Prostate gland (tissue), 2 donors: Measurements from ENCODE around the gene SUN5. TPM values are rescaled to one million over a fixed set of nuclear protein-coding genes. Genes with fewer than 3 reads are reported as not detected.

Experiments used
- DNase-seq: peaks from one replicate; pipeline ENCODE4 v3.0.0-alpha.2; 2019; ENCODE audit warnings: low spot score
- H3K27ac ChIP-seq, 2 donors: fragments of 200-600 bp; sonication (generic); 2 replicates each; pipeline ENCODE4 v1.5.1; 2017 to 2019
- H3K27me3 ChIP-seq: fragments of 200-600 bp; sonication (generic); replicated peaks from 2 replicates; pipeline ENCODE4 v1.5.1; 2019; ENCODE audit not compliant: insufficient read depth
- H3K36me3 ChIP-seq, 2 donors: fragments of 200-600 bp; sonication (generic); 1 replicate in 1 of 2; 2 replicates in 1 of 2; pipeline versions ENCODE4 v1.5.1 to v1.8.1; 2017 to 2019
- H3K4me1 ChIP-seq: fragments of 200-600 bp; sonication (generic); replicated peaks from 2 replicates; pipeline ENCODE4 v1.5.1; 2019
- H3K4me3 ChIP-seq, 2 donors: fragments of 200-600 bp; sonication (generic); 2 replicates each; pipeline ENCODE4 v1.5.1; 2017 to 2019
- H3K9me3 ChIP-seq: fragments of 200-600 bp; sonication (generic); 2 replicates; pipeline ENCODE4 v1.5.1; 2017
- POLR2A ChIP-seq: fragments of 450-650 bp; IDR thresholded peaks from one replicate; pipeline ENCODE4 v1.6.1; 2016; ENCODE audit warnings: antibody characterized with exemption, mild to moderate bottlenecking
- POLR2AphosphoS5 ChIP-seq: sonication (generic); formaldehyde crosslinking; IDR thresholded peaks from one replicate; pipeline ENCODE4 v1.6.1; 2017; ENCODE audit warnings: antibody characterized with exemption
- WGBS: methylation state at CpG from one replicate; pipeline ENCODE4 v1.1.5; 2018; 5-methylcytosine and 5-hydroxymethylcytosine counted together
- intact Hi-C: fragments of 100-400 bp; cut with DNase I; formaldehyde crosslinking; loops from one replicate; pipeline ENCODE4 v1.14.2; 2022
- total RNA-seq, 2 donors: library from RNA; depleted of rRNA; stranded (reverse); fragments of >200 nt; gene quantifications; one replicate each; pipeline ENCODE4 v1.1.0, GENCODE V29; 2016
- TF ChIP-seq, protein P1 (sequence below), 4 experiments: fragments of 200-600 bp in 2 of 4; fragments of 450-650 bp in 2 of 4; sonication (generic) in 2 of 4; IDR thresholded peaks; 1 replicate in 3 of 4; 2 replicates in 1 of 4; pipeline ENCODE4 v1.5.1; 2016 to 2019; ENCODE audit warnings: antibody characterized with exemption in 4 of 4, mild to moderate bottlenecking in 2 of 4, moderate library complexity in 2 of 4

SUN5 gene
- total RNA-seq, 2 donors from 2014 or later: 4.7 TPM; not detected in 1

DNA sequence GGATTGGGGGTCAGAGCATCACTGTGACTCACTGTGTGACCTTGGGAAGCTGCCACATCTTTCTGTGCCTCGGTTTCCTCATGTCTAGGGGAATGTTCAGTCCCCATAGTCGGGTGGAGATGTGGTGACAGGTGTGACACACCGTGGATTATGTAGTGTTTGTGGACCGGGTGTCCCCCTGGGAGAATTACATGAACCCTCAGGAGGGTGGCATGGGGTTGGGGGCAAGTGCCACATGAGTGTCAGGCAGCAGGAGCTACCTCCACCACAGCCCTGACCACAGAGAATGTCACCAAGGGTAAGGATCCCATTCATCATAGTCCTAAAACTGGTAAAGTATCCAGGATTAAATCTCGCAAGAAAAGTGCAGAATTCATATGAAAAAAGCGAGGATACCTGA is 23.2 kb downstream of the SUN5 start:
- no peak for DNase-seq
- no peak overlapping the region for H3K4me3 ChIP-seq
- no peak for TF ChIP-seq POLR2AphosphoS5
- TF ChIP-seq POLR2A: no peak
- TF ChIP-seq, protein P1, sequence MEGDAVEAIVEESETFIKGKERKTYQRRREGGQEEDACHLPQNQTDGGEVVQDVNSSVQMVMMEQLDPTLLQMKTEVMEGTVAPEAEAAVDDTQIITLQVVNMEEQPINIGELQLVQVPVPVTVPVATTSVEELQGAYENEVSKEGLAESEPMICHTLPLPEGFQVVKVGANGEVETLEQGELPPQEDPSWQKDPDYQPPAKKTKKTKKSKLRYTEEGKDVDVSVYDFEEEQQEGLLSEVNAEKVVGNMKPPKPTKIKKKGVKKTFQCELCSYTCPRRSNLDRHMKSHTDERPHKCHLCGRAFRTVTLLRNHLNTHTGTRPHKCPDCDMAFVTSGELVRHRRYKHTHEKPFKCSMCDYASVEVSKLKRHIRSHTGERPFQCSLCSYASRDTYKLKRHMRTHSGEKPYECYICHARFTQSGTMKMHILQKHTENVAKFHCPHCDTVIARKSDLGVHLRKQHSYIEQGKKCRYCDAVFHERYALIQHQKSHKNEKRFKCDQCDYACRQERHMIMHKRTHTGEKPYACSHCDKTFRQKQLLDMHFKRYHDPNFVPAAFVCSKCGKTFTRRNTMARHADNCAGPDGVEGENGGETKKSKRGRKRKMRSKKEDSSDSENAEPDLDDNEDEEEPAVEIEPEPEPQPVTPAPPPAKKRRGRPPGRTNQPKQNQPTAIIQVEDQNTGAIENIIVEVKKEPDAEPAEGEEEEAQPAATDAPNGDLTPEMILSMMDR (IDR thresholded peaks at IDR 0.05): no peak
- no peaks in the 10 kb centered on the region for H3K4me1 ChIP-seq
- intact Hi-C loops: no loop called here
- H3K36me3 ChIP-seq: no peaks in the 10 kb centered on the region
- H3K27ac ChIP-seq: no peak overlapping the region
- H3K27me3 ChIP-seq: no peaks in the 10 kb centered on the region
- no peaks in the 10 kb centered on the region for H3K9me3 ChIP-seq
- 92% methylated on average over 6 of the region's 6 CpGs for WGBS

GRCh38 chr20:32980131-32980941 is 23.9 kb downstream of the SUN5 start:
- no peaks in the 10 kb centered on the region for H3K36me3 ChIP-seq
- H3K27ac ChIP-seq: no peak overlapping the region
- no peaks in the 10 kb centered on the region for H3K27me3 ChIP-seq
- 66% methylated on average over 16 of the region's 19 CpGs for WGBS
- H3K4me1 ChIP-seq: no peaks in the 10 kb centered on the region
- H3K4me3 ChIP-seq: no peak overlapping the region
- intact Hi-C loops: no loop called here
- TF ChIP-seq POLR2AphosphoS5 (no peak), POLR2A (no peak)
- TF ChIP-seq, protein P1 (IDR thresholded peaks at IDR 0.05): no peak
- no peak for DNase-seq
- H3K9me3 ChIP-seq: no peaks in the 10 kb centered on the region

DNA sequence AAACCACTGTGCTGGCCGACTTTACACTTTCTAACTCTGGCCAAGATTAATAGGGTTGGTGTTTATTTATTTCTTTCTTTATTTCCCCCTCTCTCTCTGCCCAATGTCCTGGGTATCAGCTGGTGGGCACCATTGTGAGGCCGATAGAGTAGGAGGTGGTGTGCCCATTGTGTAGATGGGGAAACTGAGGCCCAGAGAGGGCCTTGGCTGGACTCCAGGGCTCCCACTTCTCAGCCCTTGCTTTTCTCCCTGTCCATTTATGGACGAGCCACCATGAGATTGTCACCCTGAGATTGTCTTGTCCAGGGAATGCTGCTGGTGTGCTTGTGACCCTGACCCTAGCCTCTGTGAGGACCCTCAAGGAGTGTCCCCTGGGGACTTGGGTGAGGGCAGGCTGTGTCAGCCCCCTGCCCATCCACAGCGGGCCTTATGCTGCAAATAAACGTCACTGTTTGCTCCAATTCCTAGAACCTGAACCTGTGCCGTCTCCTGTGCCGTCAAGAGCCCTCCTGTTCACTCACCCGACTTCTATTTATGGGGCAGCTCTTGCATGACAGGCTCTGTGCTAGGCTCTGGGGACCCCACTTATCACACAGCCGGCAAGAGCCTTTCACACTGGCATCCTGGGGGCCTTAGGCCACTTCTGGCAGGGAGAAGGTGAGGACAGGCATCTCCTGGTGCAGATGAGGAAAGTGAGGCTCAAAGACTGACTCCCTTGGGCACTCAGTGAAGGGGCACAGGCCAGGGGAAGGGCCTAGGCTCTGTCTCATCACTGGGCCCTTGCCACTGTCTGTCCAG is 24.8 kb downstream of the SUN5 start:
- H3K36me3 ChIP-seq: no peaks in the 10 kb centered on the region
- H3K27me3 ChIP-seq: no peaks in the 10 kb centered on the region
- H3K4me3 ChIP-seq: no peak overlapping the region
- H3K27ac ChIP-seq: no peak overlapping the region
- TF ChIP-seq POLR2AphosphoS5: no peak
- TF ChIP-seq, protein P1 (IDR thresholded peaks at IDR 0.05): no peak
- no peak for TF ChIP-seq POLR2A
- WGBS: 78% methylated on average over 9 of the region's 9 CpGs
- intact Hi-C loops: no loop called here
- DNase-seq: no peak
- H3K9me3 ChIP-seq: no peaks in the 10 kb centered on the region
- no peaks in the 10 kb centered on the region for H3K4me1 ChIP-seq

DNA sequence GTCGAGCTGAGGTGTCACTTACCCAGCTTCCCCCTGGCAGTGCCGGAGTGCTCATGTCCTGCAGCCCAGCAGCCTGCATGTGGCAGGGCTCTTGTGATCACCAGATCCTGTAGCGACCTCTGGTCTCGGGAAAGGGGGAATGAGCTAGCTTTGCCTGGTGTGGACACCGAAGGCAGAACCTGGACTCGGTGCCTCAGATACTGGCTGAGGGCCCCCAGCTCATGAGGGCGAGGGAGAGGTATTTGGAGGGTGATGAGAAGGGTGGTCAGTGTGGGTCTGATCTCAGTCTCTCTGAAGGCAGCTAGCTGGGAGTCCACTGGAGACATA is 26.3 kb downstream of the SUN5 start:
- no peaks in the 10 kb centered on the region for H3K27me3 ChIP-seq
- no peak overlapping the region for H3K4me3 ChIP-seq
- no peaks in the 10 kb centered on the region for H3K36me3 ChIP-seq
- H3K9me3 ChIP-seq: no peaks in the 10 kb centered on the region
- no peak overlapping the region for H3K27ac ChIP-seq
- WGBS: 88% methylated on average over 6 of the region's 7 CpGs
- intact Hi-C loops: no loop called here
- DNase-seq: no peak
- no peaks in the 10 kb centered on the region for H3K4me1 ChIP-seq
- TF ChIP-seq POLR2A (no peak), POLR2AphosphoS5 (no peak)
- TF ChIP-seq, protein P1 (IDR thresholded peaks at IDR 0.05): no peak
